ENCODE data around the gene INTS3.

DNA sequence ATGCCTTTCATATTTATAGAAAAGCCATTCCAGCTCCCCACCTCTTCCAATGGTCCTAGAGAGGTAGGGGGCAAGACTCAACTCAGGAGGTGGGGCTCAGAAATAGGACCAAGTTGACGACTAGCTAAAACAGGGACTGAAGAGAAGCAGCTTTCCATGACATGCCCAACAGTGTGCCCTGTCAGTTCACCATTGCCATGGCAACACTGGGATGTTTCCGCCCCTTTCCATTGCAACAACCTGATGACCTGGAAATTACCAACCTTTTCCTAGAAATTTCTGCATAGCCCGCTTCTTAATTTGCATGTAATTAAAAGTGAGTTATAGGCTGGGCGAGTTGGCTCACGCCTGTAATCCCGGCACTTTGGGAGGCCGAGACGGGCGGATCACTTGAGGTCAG, 22.4 kb upstream of the INTS3 start:
- TF ChIP-seq, protein P1, sequence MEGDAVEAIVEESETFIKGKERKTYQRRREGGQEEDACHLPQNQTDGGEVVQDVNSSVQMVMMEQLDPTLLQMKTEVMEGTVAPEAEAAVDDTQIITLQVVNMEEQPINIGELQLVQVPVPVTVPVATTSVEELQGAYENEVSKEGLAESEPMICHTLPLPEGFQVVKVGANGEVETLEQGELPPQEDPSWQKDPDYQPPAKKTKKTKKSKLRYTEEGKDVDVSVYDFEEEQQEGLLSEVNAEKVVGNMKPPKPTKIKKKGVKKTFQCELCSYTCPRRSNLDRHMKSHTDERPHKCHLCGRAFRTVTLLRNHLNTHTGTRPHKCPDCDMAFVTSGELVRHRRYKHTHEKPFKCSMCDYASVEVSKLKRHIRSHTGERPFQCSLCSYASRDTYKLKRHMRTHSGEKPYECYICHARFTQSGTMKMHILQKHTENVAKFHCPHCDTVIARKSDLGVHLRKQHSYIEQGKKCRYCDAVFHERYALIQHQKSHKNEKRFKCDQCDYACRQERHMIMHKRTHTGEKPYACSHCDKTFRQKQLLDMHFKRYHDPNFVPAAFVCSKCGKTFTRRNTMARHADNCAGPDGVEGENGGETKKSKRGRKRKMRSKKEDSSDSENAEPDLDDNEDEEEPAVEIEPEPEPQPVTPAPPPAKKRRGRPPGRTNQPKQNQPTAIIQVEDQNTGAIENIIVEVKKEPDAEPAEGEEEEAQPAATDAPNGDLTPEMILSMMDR (IDR thresholded peaks at IDR 0.05 in 4 of 5, conservative IDR thresholded peaks at IDR 0.05 in 1 of 5), result no peak
- TF ChIP-seq POLR2A (IDR thresholded peaks at IDR 0.05), result no peak
